ENCODE data around the gene ALDH18A1.
"Not testable (repeated sequence)": the region's sequence is repeated elsewhere in the genome, so short reads cannot be mapped to it uniquely, and the experiment has no call there.

Gene ALDH18A1

GRCh38 chr10:95691281-95691680 is 34.8 kb upstream of the ALDH18A1 start:
- TF ChIP-seq CTCF (IDR thresholded peaks at IDR 0.05; ENCODE audit: low read depth, low read length): no peak
- H3K4me3 ChIP-seq (ENCODE audit: low read depth, low read length): no peak overlapping the region

- no peak overlapping the region for H3K4me3 ChIP-seq (ENCODE audit: low read depth, low read length)
- TF ChIP-seq CTCF (IDR thresholded peaks at IDR 0.05; ENCODE audit: low read depth, low read length): no peak
Measured at GRCh38 chr10:95688648-95689047, 32.1 kb upstream of the ALDH18A1 start.

- no peak for TF ChIP-seq CTCF (IDR thresholded peaks at IDR 0.05; ENCODE audit: low read depth, low read length)
- H3K4me3 ChIP-seq (ENCODE audit: low read depth, low read length): no peak overlapping the region
Measured at GRCh38 chr10:95683966-95684365, 27.5 kb upstream of the ALDH18A1 start.

- no peak for TF ChIP-seq CTCF (IDR thresholded peaks at IDR 0.05; ENCODE audit: low read depth, low read length)
- no peak overlapping the region for H3K4me3 ChIP-seq (ENCODE audit: low read depth, low read length)
Measured at GRCh38 chr10:95675403-95676116, 19.0 kb upstream of the ALDH18A1 start.

GRCh38 chr10:95674643-95675042 is 18.1 kb upstream of the ALDH18A1 start:
- H3K4me3 ChIP-seq (ENCODE audit: low read depth, low read length): no peak overlapping the region
- TF ChIP-seq CTCF (IDR thresholded peaks at IDR 0.05; ENCODE audit: low read depth, low read length): no peak

- H3K4me3 ChIP-seq (ENCODE audit: low read depth, low read length): not testable (repeated sequence)
Measured at GRCh38 chr10:95672641-95673040, 16.1 kb upstream of the ALDH18A1 start.

- no peak for TF ChIP-seq CTCF (IDR thresholded peaks at IDR 0.05; ENCODE audit: low read depth, low read length)
- H3K4me3 ChIP-seq (ENCODE audit: low read depth, low read length): no peak overlapping the region
Measured at GRCh38 chr10:95664543-95664942, 8.0 kb upstream of the ALDH18A1 start.

GRCh38 chr10:95663496-95663895 is 7.0 kb upstream of the ALDH18A1 start:
- TF ChIP-seq CTCF (IDR thresholded peaks at IDR 0.05; ENCODE audit: low read depth, low read length): no peak
- no peak overlapping the region for H3K4me3 ChIP-seq (ENCODE audit: low read depth, low read length)

All from WI38 (cell line).